H9 (cell line): ENCODE measurements around the gene DSN1. TPM values are rescaled to one million over a fixed set of nuclear protein-coding genes. Genes with fewer than 3 reads are reported as not detected.

Experiments
- DNase-seq: peaks from one replicate; pipeline ENCODE4 v3.0.0-alpha.2; 2017
- H2AFZ ChIP-seq: one replicate; pipeline ENCODE4 v1.6.1; 2013; ENCODE audit warnings: mild to moderate bottlenecking, low read length, control low read depth, moderate library complexity
- H2AK5ac ChIP-seq: 2 replicates; pipeline ENCODE4 v1.6.1; 2013; ENCODE audit warnings: low read length, control low read depth, mixed read lengths; ENCODE audit not compliant: insufficient read length
- H2BK120ac ChIP-seq: one replicate; pipeline ENCODE4 v1.6.1; 2013; ENCODE audit warnings: low read depth, mild to moderate bottlenecking, low read length, control low read depth, inconsistent platforms; ENCODE audit not compliant: poor library complexity, severe bottlenecking
- H2BK12ac ChIP-seq: 2 replicates; pipeline ENCODE4 v1.6.1; 2013; ENCODE audit warnings: low read length, control low read depth, mixed read lengths, low read depth; ENCODE audit not compliant: insufficient read length
- H2BK15ac ChIP-seq: 2 replicates; pipeline ENCODE4 v1.6.1; 2013; ENCODE audit warnings: low read depth, low read length, control low read depth
- H2BK20ac ChIP-seq: one replicate; pipeline ENCODE4 v1.6.1; 2013; ENCODE audit warnings: low read depth, mild to moderate bottlenecking, low read length, control low read depth, inconsistent platforms; ENCODE audit not compliant: poor library complexity, severe bottlenecking
- H2BK5ac ChIP-seq: 2 replicates; pipeline ENCODE4 v1.6.1; 2013; ENCODE audit warnings: low read length, control low read depth, mixed read lengths; ENCODE audit not compliant: insufficient read length
- H3K14ac ChIP-seq: 2 replicates; pipeline ENCODE4 v1.6.1; 2013; ENCODE audit warnings: low read length, control low read depth; ENCODE audit not compliant: insufficient read depth
- H3K18ac ChIP-seq: 2 replicates; pipeline ENCODE4 v1.6.1; 2013; ENCODE audit warnings: low read depth, mild to moderate bottlenecking, mixed read lengths, low read length, control low read depth; ENCODE audit not compliant: insufficient read length
- H3K23ac ChIP-seq: 2 replicates; pipeline ENCODE4 v1.6.1; 2013; ENCODE audit warnings: low read length, control low read depth, mixed read lengths, low read depth; ENCODE audit not compliant: insufficient read length
- H3K23me2 ChIP-seq: 2 replicates; pipeline ENCODE4 v1.6.1; 2013; ENCODE audit warnings: low read depth, mild to moderate bottlenecking, mixed read lengths, low read length, control low read depth; ENCODE audit not compliant: insufficient read length, poor library complexity, severe bottlenecking
- H3K27ac ChIP-seq: 2 replicates; pipeline ENCODE4 v1.5.1; 2013; ENCODE audit warnings: low read length, control low read depth, mixed read lengths, low read depth; ENCODE audit not compliant: insufficient read length
- H3K27me3 ChIP-seq: 2 replicates; pipeline ENCODE4 v1.6.1; 2013; ENCODE audit warnings: low read length, control low read depth, inconsistent platforms; ENCODE audit not compliant: insufficient read depth
- H3K4ac ChIP-seq: 2 replicates; pipeline ENCODE4 v1.6.1; 2013; ENCODE audit warnings: low read depth, mild to moderate bottlenecking, control low read depth, inconsistent platforms, low read length, moderate library complexity
- H3K4me1 ChIP-seq: 2 replicates; pipeline ENCODE4 v1.6.1; 2013; ENCODE audit warnings: low read length, control low read depth, inconsistent platforms; ENCODE audit not compliant: insufficient read depth
- H3K4me2 ChIP-seq: 2 replicates; pipeline ENCODE4 v1.6.1; 2013; ENCODE audit warnings: low read length, control low read depth, mixed read lengths; ENCODE audit not compliant: insufficient read length, insufficient read depth
- H3K56ac ChIP-seq: 2 replicates; pipeline ENCODE4 v1.6.1; 2013; ENCODE audit warnings: low read depth, mild to moderate bottlenecking, mixed read lengths, low read length, control low read depth; ENCODE audit not compliant: insufficient read length
- H3K79me1 ChIP-seq: 2 replicates; pipeline ENCODE4 v1.6.1; 2013; ENCODE audit warnings: low read depth, mild to moderate bottlenecking, moderate library complexity, low read length, control low read depth, inconsistent platforms; ENCODE audit not compliant: insufficient read depth, poor library complexity, severe bottlenecking
- H3K79me2 ChIP-seq: 2 replicates; pipeline ENCODE4 v1.6.1; 2013; ENCODE audit warnings: low read length, control low read depth, inconsistent platforms; ENCODE audit not compliant: insufficient read depth
- H3K9ac ChIP-seq: 2 replicates; pipeline ENCODE4 v1.6.1; 2013; ENCODE audit warnings: low read length, control low read depth, mixed read lengths; ENCODE audit not compliant: insufficient read length; ENCODE audit errors: extremely low read depth
- H3K9me3 ChIP-seq: one replicate; pipeline ENCODE4 v1.6.1; 2013; ENCODE audit warnings: low read depth, low read length, inconsistent platforms; ENCODE audit not compliant: control insufficient read depth
- H3T11ph ChIP-seq: one replicate; pipeline ENCODE4 v1.6.1; 2013; ENCODE audit warnings: mild to moderate bottlenecking, low read length, control low read depth, inconsistent platforms
- H4K20me1 ChIP-seq: one replicate; pipeline ENCODE4 v1.6.1; 2013; ENCODE audit not compliant: control insufficient read depth, insufficient read length, insufficient read depth
- H4K5ac ChIP-seq: 2 replicates; pipeline ENCODE4 v1.6.1; 2013; ENCODE audit warnings: low read depth, mild to moderate bottlenecking, mixed read lengths, low read length, control low read depth; ENCODE audit not compliant: insufficient read length
- H4K8ac ChIP-seq: replicated peaks from 2 replicates; pipeline ENCODE4 v1.6.1; 2013; ENCODE audit warnings: low read length, control low read depth, mixed read lengths, low read depth; ENCODE audit not compliant: insufficient read length
- H4K91ac ChIP-seq: 2 replicates; pipeline ENCODE4 v1.6.1; 2013; ENCODE audit warnings: low read depth, mild to moderate bottlenecking, moderate library complexity, mixed read lengths, low read length, control low read depth; ENCODE audit not compliant: insufficient read length
- H3K27ac Mint-ChIP-seq, 3 experiments: 2 replicates in 2 of 3; 3 replicates in 1 of 3; pipeline ENCODE4 v1.8.0; 2020 to 2021; ENCODE audit warnings: mixed read lengths in 3 of 3, mild to moderate bottlenecking in 1 of 3, moderate library complexity in 1 of 3
- H3K27me3 Mint-ChIP-seq: 2 replicates; pipeline ENCODE4 v1.8.0; 2021; ENCODE audit warnings: low read depth, mild to moderate bottlenecking, moderate library complexity, mixed read lengths
- H3K36me3 Mint-ChIP-seq, 3 experiments: 2 replicates in 2 of 3; 3 replicates in 1 of 3; pipeline ENCODE4 v1.8.0; 2020 to 2021; ENCODE audit warnings: low read depth in 3 of 3, mixed read lengths in 3 of 3; ENCODE audit not compliant: insufficient read depth in 1 of 3
- H3K4me1 Mint-ChIP-seq, 2 experiments: 2 replicates each; pipeline ENCODE4 v1.8.0; 2020; ENCODE audit warnings: mixed read lengths in 2 of 2
- H3K4me3 Mint-ChIP-seq, 2 experiments: 2 replicates in 1 of 2; 3 replicates in 1 of 2; pipeline ENCODE4 v1.8.0; 2020 to 2021; ENCODE audit warnings: mild to moderate bottlenecking in 2 of 2, mixed read lengths in 2 of 2, moderate library complexity in 1 of 2
- H3K9me3 Mint-ChIP-seq, 2 experiments: 2 replicates in 1 of 2; 3 replicates in 1 of 2; pipeline ENCODE4 v1.8.0; 2020; ENCODE audit warnings: mild to moderate bottlenecking in 2 of 2, mixed read lengths in 2 of 2, moderate library complexity in 1 of 2
- WGBS: extraction: QIAGEN DNeasy Blood & Tissue Kit; methylation state at CpG from one replicate; pipeline ENCODE4 v1.1.7; 2013; ENCODE audit warnings: missing lambda C conversion rate, low lambda C conversion rate, mixed read lengths; ENCODE audit not compliant: insufficient read length; ENCODE audit errors: extremely low coverage; 5-methylcytosine and 5-hydroxymethylcytosine counted together
- total RNA-seq: library from RNA; stranded (reverse); gene quantifications from 2 replicates; pipeline ENCODE4 v1.2.1, GENCODE V29; 2021
- TF ChIP-seq, protein P1 (sequence below): fragments of 200-600 bp; sonication (generic); conservative IDR thresholded peaks from 3 replicates; pipeline ENCODE4 v1.8.0; 2021; ENCODE audit warnings: antibody characterized with exemption, mild to moderate bottlenecking

Gene DSN1
- total RNA-seq, 1 experiment from 2014 or later = 22.8 TPM

DNA sequence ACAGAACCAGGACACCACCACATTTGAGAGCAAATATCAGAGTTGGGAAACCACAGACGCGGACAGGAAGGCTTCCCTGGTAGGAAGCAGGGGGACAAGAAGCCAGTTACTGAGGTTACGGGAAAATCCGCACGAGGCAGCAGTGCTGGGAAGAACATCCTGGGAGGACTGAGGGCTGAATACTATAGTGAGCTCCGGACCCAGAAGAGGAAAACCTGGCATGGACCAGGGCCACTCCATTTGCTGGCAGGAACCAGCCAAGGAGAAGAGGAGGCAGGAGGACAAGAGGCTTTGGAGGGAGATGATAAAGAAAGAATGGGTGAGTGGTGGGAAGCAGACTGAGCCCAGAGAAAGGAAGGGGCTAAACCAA is 6.1 kb upstream of the DSN1 start:
- Histone ChIP-seq H3K4ac (no peak overlapping the region), H4K20me1 (peaks cover 2% of the 10 kb centered on the region), H3K79me1 (no peaks in the 10 kb centered on the region), H3K27ac (no peak overlapping the region), H4K8ac (no peak overlapping the region), H2AK5ac (no peak overlapping the region), H3K14ac (no peak overlapping the region; the same call in 1 of the 2 replicates), H4K91ac (no peak overlapping the region), H2AFZ (no peak overlapping the region), H3K23ac (no peak overlapping the region), H3K27me3 (no peaks in the 10 kb centered on the region), H3K9me3 (no peaks in the 10 kb centered on the region), H4K5ac (no peak overlapping the region), H2BK5ac (no peak overlapping the region), H3K56ac (no peak overlapping the region), H3T11ph (no peak overlapping the region), H2BK15ac (no peak overlapping the region), H3K79me2 (no peaks in the 10 kb centered on the region), H2BK12ac (no peak overlapping the region), H3K4me1 (no peaks in the 10 kb centered on the region), H2BK20ac (no peak overlapping the region), H3K9ac (no peak overlapping the region), H3K23me2 (no peaks in the 10 kb centered on the region), H2BK120ac (no peak overlapping the region), H3K4me2 (no peak overlapping the region), H3K18ac (no peak overlapping the region)
- peaks cover 1% of the 10 kb centered on the region for H3K27me3 Mint-ChIP-seq
- peaks cover 34 to 39% of the 10 kb centered on the region in 2 experiments for H3K4me1 Mint-ChIP-seq
- H3K27ac Mint-ChIP-seq = peak overlapping the region in 2 of 3 experiments; percentile 4 to 32; a peak in 4 of 7 replicates
- no peak overlapping the region; a peak in 1 of 5 replicates for H3K4me3 Mint-ChIP-seq
- WGBS = no CpG with 5 or more reads among the region's 6 CpGs
- peak; percentile 46 for DNase-seq
- H3K36me3 Mint-ChIP-seq = peaks cover 13 to 21% (median 19%) of the 10 kb centered on the region in 3 experiments
- TF ChIP-seq, protein P1, sequence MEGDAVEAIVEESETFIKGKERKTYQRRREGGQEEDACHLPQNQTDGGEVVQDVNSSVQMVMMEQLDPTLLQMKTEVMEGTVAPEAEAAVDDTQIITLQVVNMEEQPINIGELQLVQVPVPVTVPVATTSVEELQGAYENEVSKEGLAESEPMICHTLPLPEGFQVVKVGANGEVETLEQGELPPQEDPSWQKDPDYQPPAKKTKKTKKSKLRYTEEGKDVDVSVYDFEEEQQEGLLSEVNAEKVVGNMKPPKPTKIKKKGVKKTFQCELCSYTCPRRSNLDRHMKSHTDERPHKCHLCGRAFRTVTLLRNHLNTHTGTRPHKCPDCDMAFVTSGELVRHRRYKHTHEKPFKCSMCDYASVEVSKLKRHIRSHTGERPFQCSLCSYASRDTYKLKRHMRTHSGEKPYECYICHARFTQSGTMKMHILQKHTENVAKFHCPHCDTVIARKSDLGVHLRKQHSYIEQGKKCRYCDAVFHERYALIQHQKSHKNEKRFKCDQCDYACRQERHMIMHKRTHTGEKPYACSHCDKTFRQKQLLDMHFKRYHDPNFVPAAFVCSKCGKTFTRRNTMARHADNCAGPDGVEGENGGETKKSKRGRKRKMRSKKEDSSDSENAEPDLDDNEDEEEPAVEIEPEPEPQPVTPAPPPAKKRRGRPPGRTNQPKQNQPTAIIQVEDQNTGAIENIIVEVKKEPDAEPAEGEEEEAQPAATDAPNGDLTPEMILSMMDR = no peak
- H3K9me3 Mint-ChIP-seq = no peaks in the 10 kb centered on the region
